Dedifferentiated amniotic fluid mesenchymal stem cell (primary cell): ENCODE measurements around the gene KCTD13.
"Not testable (repeated sequence)": the region's sequence is repeated elsewhere in the genome, so short reads cannot be mapped to it uniquely, and the experiment has no call there.

Source experiments
- DNase-seq: peaks from one replicate; pipeline ENCODE4 v3.0.0-alpha.2; 2016; ENCODE audit errors: extremely low spot score

KCTD13 gene

DNA sequence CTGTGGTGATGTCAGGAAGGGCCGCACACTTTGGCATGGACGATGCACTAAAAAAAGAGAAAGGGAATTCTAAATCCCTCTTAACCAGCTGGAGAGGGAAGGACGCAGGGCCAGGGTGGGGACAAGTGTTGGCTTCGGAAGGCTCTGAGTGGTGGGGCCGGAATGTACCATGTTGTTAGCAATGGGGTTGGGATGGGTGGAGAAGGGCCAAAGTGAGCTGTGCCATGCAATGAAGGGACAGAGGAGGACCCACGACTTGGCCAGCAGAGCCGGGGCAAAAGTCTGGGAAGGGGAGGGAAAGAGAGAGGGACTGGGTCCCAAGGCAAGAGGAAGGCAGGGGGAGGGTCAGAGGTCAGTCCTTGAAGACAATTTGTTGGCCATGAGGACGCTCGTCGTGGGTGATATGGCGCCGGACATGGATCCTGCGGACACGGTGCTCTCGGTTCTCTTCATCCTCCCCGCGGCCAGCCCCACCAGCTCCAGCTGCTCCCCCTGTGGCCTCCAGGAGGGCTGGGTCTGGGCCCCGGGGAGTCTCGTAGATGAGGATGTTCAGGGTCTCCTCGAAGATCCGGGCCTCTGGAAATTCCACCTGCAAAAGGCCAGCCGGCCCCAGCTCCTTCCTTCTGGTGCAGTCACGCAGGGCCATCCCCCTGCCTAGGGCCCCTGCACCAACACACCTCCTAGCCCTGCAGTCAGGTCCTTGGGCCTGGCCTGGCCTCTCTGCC lies 19.3 kb downstream of the KCTD13 start:
- DNase-seq, result no peak

DNA sequence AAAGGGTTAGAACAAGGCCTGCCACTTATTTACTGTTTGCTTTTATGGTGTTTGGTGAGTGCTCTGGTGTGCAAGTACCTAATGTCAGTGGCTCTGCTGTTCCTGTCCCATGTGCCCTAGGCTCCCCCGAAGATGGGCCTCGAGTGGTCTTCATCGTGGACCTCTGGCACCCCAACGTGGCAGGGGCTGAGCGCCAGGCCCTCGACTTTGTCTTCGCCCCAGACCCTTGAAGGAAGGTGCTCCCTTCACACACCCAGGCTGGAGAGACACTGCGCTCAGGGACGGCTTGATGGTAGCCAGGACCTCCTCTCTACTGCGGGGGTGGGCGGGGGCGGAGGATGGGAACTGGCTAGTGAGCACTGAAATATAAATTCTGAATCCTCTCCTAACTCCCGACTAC lies 20.4 kb downstream of the KCTD13 start:
- no peak for DNase-seq

GRCh38 chr16:29904947-29905346 lies 21.1 kb downstream of the KCTD13 start:
- no peak for DNase-seq

DNA sequence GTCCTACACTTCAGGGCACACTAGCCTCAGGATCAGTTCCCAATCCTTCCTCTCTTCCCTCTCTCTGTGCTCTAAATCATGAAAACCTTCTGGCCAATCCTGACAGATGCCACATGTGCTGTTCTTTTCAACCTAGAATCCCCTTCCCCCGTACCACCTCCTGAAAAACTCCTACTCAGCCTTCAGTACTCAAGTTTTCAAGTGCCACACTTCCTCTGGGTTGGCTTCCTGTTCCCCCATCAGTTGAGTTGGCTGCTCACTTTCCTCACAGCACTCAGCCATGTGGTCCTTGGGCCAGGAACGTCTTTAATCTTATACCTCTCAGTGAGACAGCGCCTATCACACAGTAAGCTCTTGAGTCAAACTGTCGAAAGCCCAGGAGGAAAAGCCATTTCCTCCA lies 22.4 kb downstream of the KCTD13 start:
- no peak for DNase-seq

- DNase-seq, result no peak
These were observed 24.4 kb downstream of the KCTD13 start for GRCh38 chr16:29901607-29901945.

DNA sequence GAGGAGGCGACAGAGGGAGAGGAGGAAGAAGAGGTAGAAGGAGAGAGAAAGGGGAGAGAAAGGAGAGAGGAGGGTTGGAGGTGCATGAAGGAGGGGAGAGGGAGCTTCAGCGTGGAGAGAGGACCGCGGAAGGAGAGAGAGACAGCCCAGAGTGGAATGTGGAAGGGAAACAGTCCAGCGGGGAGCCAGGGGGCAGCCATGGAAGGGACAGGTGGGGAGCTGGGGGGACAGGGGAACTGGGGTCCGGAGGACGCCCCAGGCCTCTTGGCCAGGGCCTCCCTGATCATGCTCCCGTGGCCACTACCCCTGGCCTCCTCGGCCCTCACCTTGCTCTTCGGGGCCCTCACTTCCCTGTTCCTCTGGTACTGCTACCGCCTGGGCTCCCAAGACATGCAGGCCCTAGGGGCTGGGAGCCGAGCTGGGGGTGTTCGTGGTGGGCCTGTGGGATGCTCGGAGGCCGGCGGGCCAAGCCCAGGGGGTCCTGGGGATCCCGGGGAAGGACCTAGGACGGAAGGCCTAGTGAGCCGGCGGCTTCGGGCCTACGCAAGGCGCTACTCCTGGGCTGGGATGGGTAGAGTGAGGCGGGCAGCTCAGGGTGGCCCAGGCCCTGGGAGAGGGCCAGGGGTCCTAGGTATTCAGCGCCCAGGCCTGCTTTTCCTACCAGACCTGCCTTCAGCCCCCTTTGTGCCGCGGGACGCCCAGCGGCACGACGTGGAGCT lies 25.0 kb downstream of the KCTD13 start:
- no peak for DNase-seq

GRCh38 chr16:29900102-29900887 lies 25.7 kb downstream of the KCTD13 start, which contains the start of gene ASPHD1:
TSS of gene ASPHD1 (plus strand) at chr16:29900488. CDS start at chr16:29900972, 484 bp downstream.
- peak; percentile 60 for DNase-seq

GRCh38 chr16:29899516-29900101 lies 26.4 kb downstream of the KCTD13 start, which contains the start of gene SEZ6L2:
TSS of gene SEZ6L2 (minus strand) at chr16:29899550. CDS start at chr16:29899019, 531 bp downstream.
- no peak for DNase-seq

DNA sequence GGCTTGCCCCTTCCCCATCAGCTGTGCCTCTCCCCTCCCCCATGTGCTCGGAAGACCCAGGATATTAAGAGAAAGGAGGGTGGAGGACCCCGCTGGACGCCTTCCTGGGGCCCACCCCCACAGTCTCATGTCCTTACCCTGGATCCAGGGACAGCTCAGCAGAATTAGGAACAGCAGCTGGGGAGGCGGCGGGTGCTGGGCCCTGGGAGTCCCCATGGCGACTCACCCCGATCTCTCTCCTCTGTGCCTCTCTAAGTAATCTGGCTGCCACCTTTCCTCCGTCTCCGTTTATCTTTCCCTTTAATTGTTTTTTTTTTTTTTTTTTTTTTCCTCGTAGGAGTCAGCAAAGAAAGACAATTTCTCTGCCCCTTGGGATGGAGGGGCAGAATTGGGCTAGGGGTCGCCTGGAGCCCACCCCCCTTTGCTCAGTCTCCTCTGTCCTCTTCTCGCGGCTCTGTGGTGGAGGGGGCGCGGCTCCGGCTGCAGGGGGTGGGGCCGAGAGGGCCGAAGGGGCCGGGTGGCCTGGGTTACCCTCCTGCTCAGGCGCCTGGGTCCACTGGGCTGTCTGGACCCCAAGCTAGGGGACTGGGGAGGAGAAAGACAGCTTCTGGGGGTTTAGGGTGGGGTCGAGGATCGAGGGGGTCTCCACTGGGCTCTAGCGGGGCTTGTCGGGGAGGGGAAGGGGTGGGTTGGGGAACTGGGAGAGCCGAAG lies 27.1 kb downstream of the KCTD13 start:
- DNase-seq, result no peak

DNA sequence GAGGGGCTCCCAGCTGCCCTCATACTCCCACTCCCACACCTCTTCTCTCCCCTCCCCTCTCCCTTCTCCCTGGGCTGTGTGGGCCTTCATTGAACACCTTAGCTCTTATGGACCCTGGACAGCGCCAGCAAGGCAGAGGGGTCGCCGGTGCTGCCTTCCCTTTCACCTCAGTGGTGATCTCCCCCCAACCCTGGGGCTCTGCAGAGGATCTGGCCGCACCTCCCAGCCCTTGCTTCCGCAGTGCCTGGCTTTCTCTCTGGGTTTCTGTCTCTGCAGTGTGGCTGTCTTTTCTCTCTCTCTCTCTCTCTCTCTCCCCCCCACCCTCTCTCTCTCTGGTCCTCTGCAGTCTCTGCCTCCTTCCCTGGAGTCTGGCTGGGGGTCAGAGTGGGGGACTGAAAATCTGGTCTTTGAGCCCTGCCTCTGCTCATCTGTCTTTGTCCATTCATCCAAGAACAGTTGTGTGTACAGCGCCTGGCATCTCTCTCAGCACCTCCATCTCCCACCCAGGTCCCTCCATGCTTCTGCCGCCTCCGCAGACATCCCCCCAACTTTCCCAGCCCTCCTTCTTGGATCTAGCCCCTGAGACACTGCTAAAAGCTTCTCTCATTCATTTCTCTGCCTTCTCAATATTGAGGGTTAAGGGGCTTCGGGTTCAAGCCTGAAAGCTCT lies 27.8 kb downstream of the KCTD13 start:
- DNase-seq, result no peak

- no peak for DNase-seq
These were observed 28.7 kb downstream of the KCTD13 start for GRCh38 chr16:29897333-29897732.

GRCh38 chr16:29896841-29897240 lies 29.2 kb downstream of the KCTD13 start:
- no peak for DNase-seq

DNA sequence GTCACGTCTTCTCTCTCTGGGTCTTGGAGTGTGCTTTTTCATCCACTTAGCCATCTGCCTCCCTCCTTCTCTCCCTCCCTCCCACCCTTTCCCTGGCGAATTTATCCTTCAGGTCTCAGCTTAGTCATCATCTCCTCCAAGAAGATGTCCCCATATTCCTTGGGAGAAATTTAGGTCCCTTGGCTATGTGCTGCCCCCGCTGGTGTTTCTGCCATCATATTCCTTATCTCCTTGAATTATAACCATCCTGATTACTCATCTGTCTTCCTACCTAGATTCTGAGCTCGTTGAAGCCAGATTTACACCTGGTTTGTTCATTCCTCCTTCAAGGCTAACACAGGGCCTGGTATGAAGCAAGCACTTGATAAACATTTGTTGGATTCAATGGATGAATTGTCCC lies 31.7 kb downstream of the KCTD13 start:
- no peak for DNase-seq

GRCh38 chr16:29893553-29893952 lies 32.5 kb downstream of the KCTD13 start:
- DNase-seq, result no peak

GRCh38 chr16:29892458-29892813 lies 33.6 kb downstream of the KCTD13 start:
- DNase-seq, result no peak

DNA sequence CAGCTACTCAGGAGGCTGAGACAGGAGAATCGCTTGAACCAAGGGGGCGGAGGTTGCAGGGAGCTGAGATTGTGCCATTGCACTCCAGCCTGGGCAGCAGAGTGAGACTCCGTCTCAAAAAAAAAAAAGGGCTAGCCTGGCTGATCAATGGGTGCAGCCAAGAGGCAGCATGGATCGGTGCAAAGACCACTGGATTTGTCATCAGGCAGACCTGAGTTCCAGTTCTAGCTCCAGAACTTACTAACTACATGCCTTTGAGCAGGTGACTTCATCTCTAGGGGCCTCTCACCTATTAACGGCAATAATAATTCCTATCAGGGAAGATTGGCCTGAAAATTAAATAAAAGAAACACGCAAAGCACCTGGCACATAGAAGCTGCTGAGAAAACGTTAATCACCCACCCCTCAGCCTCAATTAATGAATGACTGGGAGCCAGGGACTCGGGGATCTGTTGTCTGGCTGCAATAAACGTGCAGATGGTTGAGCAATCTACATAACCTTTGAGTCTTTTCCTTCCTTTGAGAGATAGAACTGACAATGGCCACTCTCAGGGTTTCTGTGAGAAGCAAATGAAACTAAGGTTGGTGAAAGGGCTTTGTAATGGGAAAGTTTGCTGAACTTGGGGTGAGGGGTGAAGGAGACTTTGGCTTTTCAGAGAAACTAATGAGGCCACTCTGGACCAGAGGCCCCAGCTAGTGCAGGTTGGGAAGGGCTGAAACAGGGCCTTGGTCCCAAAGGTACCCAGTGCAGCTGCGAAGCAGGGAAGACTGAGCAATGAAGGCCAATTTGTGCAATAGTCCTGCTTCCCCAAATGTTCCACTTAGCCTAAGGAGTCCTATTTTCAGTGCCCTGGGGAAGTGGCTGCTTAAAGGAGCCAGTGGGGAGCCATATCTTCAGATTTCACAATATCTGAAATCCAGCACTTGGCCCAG lies 34.2 kb downstream of the KCTD13 start:
- DNase-seq, result no peak

GRCh38 chr16:29889372-29889771 lies 36.7 kb downstream of the KCTD13 start:
- DNase-seq, result not testable (repeated sequence)

DNA sequence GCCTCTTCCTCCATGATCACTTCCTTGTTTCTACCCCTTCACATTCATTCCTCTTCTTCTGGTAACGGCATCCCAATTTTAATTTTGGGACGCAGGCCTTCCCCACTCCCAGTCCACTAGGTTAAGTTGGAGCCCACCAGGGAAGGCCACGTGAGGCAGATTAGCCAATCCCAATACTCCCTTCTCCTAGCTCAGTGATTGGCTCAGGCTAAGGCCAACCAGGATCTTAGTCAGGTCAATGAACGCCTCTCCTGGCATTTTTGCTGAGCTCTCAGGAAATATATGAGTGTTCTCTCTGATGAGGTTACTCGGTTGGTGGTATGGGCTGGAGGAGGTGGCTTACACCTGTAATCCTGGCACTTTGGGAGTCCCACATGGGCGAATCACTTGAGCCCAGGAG lies 42.0 kb downstream of the KCTD13 start:
- no peak for DNase-seq

DNA sequence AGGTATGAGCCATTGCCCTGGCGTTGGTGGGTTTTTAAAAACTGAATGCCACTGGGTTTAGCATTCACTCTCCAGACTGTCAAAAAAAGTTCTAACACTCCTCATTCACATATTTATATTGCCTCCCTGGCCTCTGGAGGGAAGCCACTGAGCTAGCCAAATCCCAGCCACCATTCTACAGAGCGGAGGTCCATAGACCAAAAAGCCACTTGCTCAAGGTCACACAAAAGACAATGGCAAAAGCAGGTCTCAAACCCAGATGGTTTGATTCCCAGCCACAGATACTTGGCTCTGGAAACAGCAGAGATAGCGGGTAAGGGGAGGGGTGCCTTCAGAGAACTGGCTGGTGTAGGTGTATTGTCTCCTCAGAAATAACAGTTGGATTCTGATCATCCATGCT lies 45.0 kb downstream of the KCTD13 start:
- DNase-seq, result no peak

GRCh38 chr16:29878172-29878571 lies 47.9 kb downstream of the KCTD13 start:
- DNase-seq, result no peak
